Liver (tissue), 9 donors: Measurements from ENCODE around the gene NDUFV3. TPM values are rescaled to one million over a fixed set of nuclear protein-coding genes. Genes with fewer than 3 reads are reported as not detected.
A peak's percentile ranks its signal among the peaks of the same experiment; 100 is the strongest.
"Not testable (repeated sequence)": the region's sequence is repeated elsewhere in the genome, so short reads cannot be mapped to it uniquely, and the experiment has no call there.

Source experiments
- DNase-seq: peaks from one replicate; pipeline ENCODE4 v3.0.0-alpha.2; 2017; ENCODE audit warnings: low spot score
- H3K27ac ChIP-seq, 2 donors: one replicate each; pipeline ENCODE4 v1.7.0; 2013; ENCODE audit warnings: inconsistent platforms in 2 of 2, low read length in 2 of 2, control low read depth in 1 of 2, low read depth in 1 of 2, mild to moderate bottlenecking in 1 of 2
- H3K27me3 ChIP-seq, 4 donors: one replicate each; pipeline versions ENCODE4 v1.6.1 to v1.7.0; 2013; ENCODE audit warnings: low read length in 3 of 4, inconsistent platforms in 1 of 4, mild to moderate bottlenecking in 1 of 4, moderate library complexity in 1 of 4; ENCODE audit not compliant: control insufficient read depth in 4 of 4, insufficient read depth in 4 of 4
- H3K36me3 ChIP-seq, 4 donors: one replicate each; pipeline versions ENCODE4 v1.6.1 to v1.7.0; 2013; ENCODE audit warnings: low read length in 3 of 4, mild to moderate bottlenecking in 3 of 4, low read depth in 1 of 4, moderate library complexity in 1 of 4; ENCODE audit not compliant: control insufficient read depth in 4 of 4, insufficient read depth in 3 of 4
- H3K4me1 ChIP-seq, 4 donors: one replicate each; pipeline versions ENCODE4 v1.6.1 to v1.7.0; 2013; ENCODE audit warnings: low read length in 3 of 4, mild to moderate bottlenecking in 3 of 4, moderate library complexity in 1 of 4; ENCODE audit not compliant: control insufficient read depth in 4 of 4, insufficient read depth in 4 of 4
- H3K4me3 ChIP-seq, 3 donors: one replicate each; pipeline versions ENCODE4 v1.6.1 to v1.7.0; 2013; ENCODE audit warnings: low read length in 3 of 3, control low read depth in 1 of 3, low read depth in 1 of 3, mild to moderate bottlenecking in 1 of 3
- H3K9ac ChIP-seq, 2 donors: one replicate each; pipeline ENCODE4 v1.7.0; 2013; ENCODE audit warnings: low read length in 2 of 2, mild to moderate bottlenecking in 2 of 2, moderate library complexity in 2 of 2, control low read depth in 1 of 2, low read depth in 1 of 2
- H3K9me3 ChIP-seq, 4 donors: one replicate each; pipeline versions ENCODE4 v1.6.1 to v1.7.0; 2013; ENCODE audit warnings: low read length in 3 of 4; ENCODE audit not compliant: control insufficient read depth in 4 of 4
- FOXA1 ChIP-seq: IDR thresholded peaks from 2 replicates; pipeline ENCODE4 v1.6.1; 2016; ENCODE audit warnings: antibody characterized with exemption
- FOXA2 ChIP-seq: IDR thresholded peaks from 2 replicates; pipeline ENCODE4 v1.6.1; 2016; ENCODE audit warnings: antibody characterized with exemption
- RAD21 ChIP-seq, 2 donors: IDR thresholded peaks; 2 replicates each; pipeline ENCODE4 v1.6.1; 2016; ENCODE audit warnings: antibody characterized with exemption in 2 of 2, mild to moderate bottlenecking in 2 of 2
- RXRA ChIP-seq, 2 donors: IDR thresholded peaks; 2 replicates each; pipeline ENCODE4 v1.6.1; 2017 to 2018; ENCODE audit warnings: antibody characterized with exemption in 2 of 2, mild to moderate bottlenecking in 1 of 2
- SP1 ChIP-seq: IDR thresholded peaks from 2 replicates; pipeline ENCODE4 v1.6.1; 2018; ENCODE audit warnings: antibody characterized with exemption, mild to moderate bottlenecking
- YY1 ChIP-seq: IDR thresholded peaks from 2 replicates; pipeline ENCODE4 v1.6.1; 2016; ENCODE audit warnings: antibody characterized with exemption, mild to moderate bottlenecking
- WGBS: extraction: QIAGEN DNeasy Blood & Tissue Kit; methylation state at CpG from one replicate; pipeline ENCODE4 v1.1.7; 2013; 5-methylcytosine and 5-hydroxymethylcytosine counted together
- polyA plus RNA-seq, 2 donors: library from polyadenylated mRNA; stranded (reverse) in 1 of 2; unstranded in 1 of 2; fragments of 200-250 nt in 1 of 2; fragments of >200 nt in 1 of 2; fragmentation: Nextera tagmentation in 1 of 2; extraction: Ambion mirVana in 1 of 2; gene quantifications; one replicate each; pipeline versions ENCODE4 v1.2.1 to v1.2.3, GENCODE V29; 2013 to 2015
- total RNA-seq, 2 donors: library from RNA; depleted of rRNA; stranded (reverse); fragments of >200 nt; gene quantifications; one replicate each; pipeline ENCODE4 v1.2.3, GENCODE V29; 2014
- donor health status: healthy.
- donor health status: healthy.
- donor health status: healthy.
- donor health status: healthy.
- donor health status: healthy.

The NDUFV3 gene
- total and polyA plus RNA-seq, 4 donors = 15.8 to 31.3 (median 21.9) TPM

DNA sequence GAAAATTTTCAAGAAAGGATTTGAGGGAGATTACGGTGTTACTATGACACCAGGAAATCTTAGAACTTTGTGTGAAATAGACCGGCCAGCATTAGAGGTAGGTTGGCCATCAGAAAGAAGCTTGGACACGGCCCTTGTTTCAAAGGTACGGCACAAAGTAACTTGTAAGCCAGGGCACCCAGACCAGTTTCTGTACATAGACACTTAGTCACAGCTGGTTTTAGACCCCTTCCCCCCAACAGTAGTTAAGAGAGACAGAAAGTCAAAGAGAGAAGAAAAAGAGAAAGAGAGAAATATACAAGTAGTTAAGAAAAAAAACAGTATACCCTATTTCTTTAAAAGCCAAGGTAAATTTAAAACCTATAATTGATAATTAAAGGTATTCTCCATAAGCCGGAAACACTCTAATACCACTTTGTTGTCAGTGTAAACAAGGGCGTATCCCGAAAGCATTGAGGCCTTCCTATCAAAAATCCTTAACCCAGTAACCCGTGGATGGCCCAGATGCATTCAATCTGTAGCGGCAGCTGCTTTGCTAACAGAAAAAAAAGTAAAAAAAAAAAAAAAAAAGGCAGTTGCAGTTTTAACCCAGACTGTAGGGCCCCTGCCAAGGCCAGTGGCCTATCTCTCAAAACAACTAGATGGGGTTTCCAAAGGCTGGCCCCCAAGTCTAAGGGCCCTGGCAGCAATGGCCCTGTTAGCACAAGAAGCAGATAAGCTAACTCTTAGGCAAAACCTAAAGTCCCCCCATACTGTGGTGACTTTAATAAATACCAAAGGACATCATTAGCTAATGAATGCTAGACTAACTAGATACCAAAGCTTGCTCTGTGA, 40.2 kb downstream of the NDUFV3 start:
- whole genome bisulfite sequencing = 22% methylated on average over 9 of the region's 9 CpGs
- H3K9me3 ChIP-seq, H3K9ac ChIP-seq, H3K36me3 ChIP-seq, H3K4me1 ChIP-seq, H3K27me3 ChIP-seq, DNase-seq, H3K4me3 ChIP-seq: not testable (repeated sequence)
- TF ChIP-seq YY1 (peak; percentile 17), RXRA (IDR thresholded peaks at IDR 0.05) (peak; percentile 39 to 51), FOXA1 (peak; percentile 35), SP1 (peak; percentile 66), RAD21 (IDR thresholded peaks at IDR 0.05) (peak in 1 of 2 donors; percentile 6), FOXA2 (peak; percentile 68)
- H3K27ac ChIP-seq = peak overlapping the region; percentile 32 to 50

GRCh38 chr21:42933973-42934372, 40.9 kb downstream of the NDUFV3 start:
- not testable (repeated sequence) for H3K4me3 ChIP-seq, H3K27ac ChIP-seq, H3K9ac ChIP-seq, H3K27me3 ChIP-seq, H3K4me1 ChIP-seq, DNase-seq, H3K9me3 ChIP-seq, H3K36me3 ChIP-seq
- WGBS = 87% methylated on average over 12 of the region's 12 CpGs

- H3K9ac ChIP-seq, H3K27ac ChIP-seq, H3K27me3 ChIP-seq, H3K4me1 ChIP-seq, H3K4me3 ChIP-seq, H3K9me3 ChIP-seq, H3K36me3 ChIP-seq, DNase-seq: not testable (repeated sequence)
- 80% methylated on average over 5 of the region's 5 CpGs for WGBS
Measured at GRCh38 chr21:42936360-42936759, 43.3 kb downstream of the NDUFV3 start.

DNA sequence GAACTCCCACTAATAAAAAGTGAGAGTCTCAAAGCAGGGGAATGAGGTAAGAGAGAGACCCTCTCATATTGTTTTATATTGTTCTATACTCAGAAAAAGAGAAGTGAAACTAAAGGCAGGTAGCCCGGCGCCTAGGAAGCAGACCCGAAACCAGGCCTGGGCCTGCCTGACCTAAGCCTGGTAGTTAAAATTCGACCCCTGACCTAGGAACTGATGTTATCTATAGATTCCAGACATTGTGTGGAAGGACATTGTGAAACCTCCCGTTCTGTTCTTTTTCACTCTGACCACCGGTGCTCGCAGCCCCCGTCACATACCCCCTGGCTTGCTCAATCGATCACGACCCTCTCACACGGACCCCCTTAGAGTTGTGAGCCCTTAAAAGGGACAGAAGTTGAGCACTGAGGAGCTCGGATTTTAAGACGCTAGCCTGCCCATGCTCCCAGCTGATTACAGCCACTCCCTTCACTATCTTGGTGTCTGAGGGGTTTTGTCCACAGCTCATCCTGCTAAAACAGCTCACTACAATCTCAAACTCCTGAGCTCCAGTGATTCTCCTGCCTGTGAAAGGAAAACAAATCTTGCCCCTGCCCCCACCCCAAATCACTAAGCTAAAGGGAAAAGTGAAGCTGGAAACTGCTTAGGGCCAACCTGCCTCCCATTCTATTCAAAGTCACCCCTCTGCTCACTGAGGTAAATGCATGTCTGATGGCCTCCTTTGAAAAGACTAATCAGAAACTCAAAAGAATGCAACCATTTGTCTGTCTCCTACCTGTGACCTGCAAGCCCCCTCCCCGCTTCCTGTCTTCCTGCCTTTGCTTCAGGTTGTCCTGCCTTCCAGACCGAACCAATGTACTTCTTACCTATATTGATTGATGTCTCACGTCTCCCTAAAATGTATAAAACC, 44.2 kb downstream of the NDUFV3 start:
- H3K27me3 ChIP-seq, H3K4me1 ChIP-seq, H3K4me3 ChIP-seq, H3K9me3 ChIP-seq, H3K9ac ChIP-seq, DNase-seq, H3K36me3 ChIP-seq, H3K27ac ChIP-seq: not testable (repeated sequence)
- WGBS = 71% methylated on average over 16 of the region's 16 CpGs
